Pancreas (tissue), 10 donors: ENCODE measurements around the gene FOXI2. TPM values are rescaled to one million over a fixed set of nuclear protein-coding genes. Genes with fewer than 3 reads are reported as not detected.

Source experiments
- ATAC-seq, 4 donors: fragments of 200-7000 bp; cut with Tn5 transposase; one replicate each; pipeline versions ENCODE4 v1.8.0 to v1.9.1; 2020; ENCODE audit warnings: mild to moderate bottlenecking in 4 of 4, moderate library complexity in 4 of 4
- DNase-seq, 6 donors: peaks; one replicate each; pipeline ENCODE4 v3.0.0-alpha.2; 2020
- FAIRE-seq: peaks from 2 replicates; lab custom pipeline; 2012; peaks lifted over from hg19 to GRCh38; lab: Jason Lieb, UNC
- H3K27ac ChIP-seq, 4 donors: fragments of 200-600 bp; sonication (generic); 1 replicate in 3 of 4; 2 replicates in 1 of 4; pipeline versions ENCODE4 v1.5.0 to v1.8.0; 2020
- H3K27me3 ChIP-seq, 4 donors: fragments of 200-600 bp; one replicate each; pipeline ENCODE4 v1.8.0; 2021
- H3K36me3 ChIP-seq, 3 donors: fragments of 200-600 bp; sonication (generic) in 1 of 3; one replicate each; pipeline versions ENCODE4 v1.5.0 to v1.8.0; 2020 to 2021
- H3K4me1 ChIP-seq, 3 donors: fragments of 200-600 bp; one replicate each; pipeline ENCODE4 v1.8.0; 2021
- H3K4me3 ChIP-seq, 4 donors: fragments of 200-600 bp; sonication (generic) in 2 of 4; one replicate each; pipeline versions ENCODE4 v1.5.0 to v1.8.0; 2020 to 2021
- H3K9me3 ChIP-seq, 4 donors: fragments of 200-600 bp; one replicate each; pipeline ENCODE4 v1.8.0; 2021
- WGBS, 2 donors: extraction: QIAGEN DNeasy Blood & Tissue Kit; methylation state at CpG; one replicate each; pipeline ENCODE4 v1.1.7; 2013; 5-methylcytosine and 5-hydroxymethylcytosine counted together
- intact Hi-C, 3 donors: fragments of 100-400 bp; cut with DNase I; formaldehyde crosslinking; loops; one replicate each; pipeline versions ENCODE4 v1.11.1 to v1.14.2; 2022
- polyA plus RNA-seq, 2 donors: library from polyadenylated mRNA; stranded (reverse); fragments of 200-250 nt; gene quantifications; one replicate each; pipeline ENCODE4 v1.2.3, GENCODE V29; 2013
- total RNA-seq, 6 donors: library from RNA; stranded (reverse); fragmentation: NEBNext Ultra II Directional in 4 of 6; extraction: Animal tissue kit (Norgen Biotek cat#: 25700) in 4 of 6; gene quantifications; one replicate each; pipeline versions ENCODE4 v1.2.1 to v1.2.4, GENCODE V29; 2021 to 2023
- TF ChIP-seq, protein P1 (sequence below), 4 donors: fragments of 200-600 bp; sonication (generic) in 3 of 4; IDR thresholded peaks; one replicate each; pipeline versions ENCODE4 v1.5.0 to v1.8.0; 2021; ENCODE audit warnings: antibody characterized with exemption in 4 of 4
- donor health status: healthy with polysubstance abuse.
- donor health status: DM: no; HTN: no; CAD: no; lungs with moderate emphysema.
- donor health status: DM: no; HTN: no; CAD: no.
- donor health status: control.
- donor health status: control.
- donor health status: Bipolar disorder and iron deficiency.
- donor health status: DM: yes; HTN: yes; CAD: no.
- donor health status: DM: no; HTN: no; CAD: no.
- donor health status: DM: no; HTN: no; CAD: no.
- donor health status: DM: yes; HTN: yes; CAD: no.

Gene FOXI2
- total and polyA plus RNA-seq, 8 donors: 0.05 to 0.22 (median 0.06) TPM; not detected in 4

DNA sequence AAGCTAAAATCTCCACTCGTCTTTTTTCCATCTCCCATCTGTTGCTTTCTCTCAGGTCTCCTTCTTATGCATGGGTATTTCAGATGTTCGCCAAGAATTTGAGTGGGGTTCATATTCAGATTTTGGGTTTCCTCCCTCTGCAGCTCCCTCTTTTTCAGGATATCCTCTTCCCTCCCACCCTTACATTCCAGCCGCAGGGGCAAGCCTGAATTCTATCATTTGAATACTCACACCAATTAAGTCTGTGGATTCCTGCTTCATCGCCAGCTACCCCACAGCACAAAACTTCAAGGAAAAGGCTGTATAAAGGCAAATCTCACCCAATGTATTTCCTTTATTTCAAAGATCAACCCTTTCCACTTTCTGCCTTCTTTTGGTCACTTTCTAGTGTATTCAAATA, 41.6 kb upstream of the FOXI2 start:
- Histone ChIP-seq H3K4me1 (no peaks in the 10 kb centered on the region), H3K9me3 (no peaks in the 10 kb centered on the region), H3K27ac (no peak overlapping the region), H3K27me3 (no peaks in the 10 kb centered on the region), H3K36me3 (no peaks in the 10 kb centered on the region), H3K4me3 (no peak overlapping the region)
- intact Hi-C loops: no loop called here
- DNase-seq (no peak), ATAC-seq (no peak), FAIRE-seq (no peak)
- TF ChIP-seq, protein P1, sequence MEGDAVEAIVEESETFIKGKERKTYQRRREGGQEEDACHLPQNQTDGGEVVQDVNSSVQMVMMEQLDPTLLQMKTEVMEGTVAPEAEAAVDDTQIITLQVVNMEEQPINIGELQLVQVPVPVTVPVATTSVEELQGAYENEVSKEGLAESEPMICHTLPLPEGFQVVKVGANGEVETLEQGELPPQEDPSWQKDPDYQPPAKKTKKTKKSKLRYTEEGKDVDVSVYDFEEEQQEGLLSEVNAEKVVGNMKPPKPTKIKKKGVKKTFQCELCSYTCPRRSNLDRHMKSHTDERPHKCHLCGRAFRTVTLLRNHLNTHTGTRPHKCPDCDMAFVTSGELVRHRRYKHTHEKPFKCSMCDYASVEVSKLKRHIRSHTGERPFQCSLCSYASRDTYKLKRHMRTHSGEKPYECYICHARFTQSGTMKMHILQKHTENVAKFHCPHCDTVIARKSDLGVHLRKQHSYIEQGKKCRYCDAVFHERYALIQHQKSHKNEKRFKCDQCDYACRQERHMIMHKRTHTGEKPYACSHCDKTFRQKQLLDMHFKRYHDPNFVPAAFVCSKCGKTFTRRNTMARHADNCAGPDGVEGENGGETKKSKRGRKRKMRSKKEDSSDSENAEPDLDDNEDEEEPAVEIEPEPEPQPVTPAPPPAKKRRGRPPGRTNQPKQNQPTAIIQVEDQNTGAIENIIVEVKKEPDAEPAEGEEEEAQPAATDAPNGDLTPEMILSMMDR (IDR thresholded peaks at IDR 0.05): no peak
- WGBS, 2 donors: 40 to 47% methylated on average over 4 of the region's 4 CpGs

DNA sequence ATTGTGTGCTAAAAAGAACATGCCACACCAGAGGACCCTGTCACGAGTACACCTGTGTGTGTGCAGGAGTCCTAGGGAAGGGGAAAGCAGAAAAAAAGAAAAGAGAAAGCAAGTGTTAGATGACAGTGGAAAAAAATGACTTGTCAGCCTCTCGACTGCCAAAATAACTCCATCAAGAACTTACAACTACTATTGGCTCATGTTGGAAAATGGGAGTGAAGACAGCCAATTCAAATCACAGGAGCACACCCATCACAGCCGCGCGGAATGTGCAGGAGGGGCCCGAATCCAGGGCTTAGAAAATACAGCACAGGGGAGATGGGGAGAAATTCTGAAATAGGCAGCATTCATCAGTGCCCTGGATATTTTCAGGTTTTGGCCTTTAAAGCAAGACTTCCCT, 38.1 kb upstream of the FOXI2 start:
- WGBS, 2 donors: 68 to 73% methylated on average over 6 of the region's 6 CpGs
- H3K4me1 ChIP-seq: no peaks in the 10 kb centered on the region
- intact Hi-C loops: no loop called here
- no peaks in the 10 kb centered on the region for H3K9me3 ChIP-seq
- H3K36me3 ChIP-seq: no peaks in the 10 kb centered on the region
- FAIRE-seq (no peak), DNase-seq (no peak), ATAC-seq (no peak)
- TF ChIP-seq, protein P1 (IDR thresholded peaks at IDR 0.05): no peak
- no peak overlapping the region for H3K27ac ChIP-seq
- H3K27me3 ChIP-seq: peaks cover 0 to 3% (median 0%) of the 10 kb centered on the region in 4 donors
- no peak overlapping the region for H3K4me3 ChIP-seq

DNA sequence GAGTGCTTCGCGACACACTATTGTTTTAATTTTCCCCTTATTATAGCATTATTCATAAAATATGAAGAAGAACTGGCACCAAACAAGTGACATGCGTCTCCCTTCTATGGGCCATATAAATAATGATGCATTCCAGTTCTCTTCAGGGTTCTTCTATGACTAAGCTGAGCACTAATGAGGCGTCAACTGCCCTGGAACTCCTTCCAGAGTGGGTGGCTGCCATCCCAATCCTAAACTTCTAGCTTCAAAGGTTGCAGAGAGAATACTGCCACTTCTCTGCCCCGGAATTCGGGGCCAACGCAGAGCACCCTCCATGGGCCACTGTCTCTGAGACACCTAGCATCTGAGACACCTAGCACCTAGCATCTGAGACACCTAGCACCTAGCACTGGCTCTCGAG, 37.7 kb upstream of the FOXI2 start:
- no peak for DNase-seq
- Histone ChIP-seq H3K4me3 (no peak overlapping the region), H3K36me3 (no peaks in the 10 kb centered on the region), H3K4me1 (no peaks in the 10 kb centered on the region), H3K27ac (no peak overlapping the region), H3K27me3 (peaks cover 0 to 3% (median 0%) of the 10 kb centered on the region in 4 donors), H3K9me3 (no peaks in the 10 kb centered on the region)
- intact Hi-C loops: no loop called here
- TF ChIP-seq, protein P1 (IDR thresholded peaks at IDR 0.05): no peak
- 60 to 67% methylated on average over 8 of the region's 8 CpGs for WGBS, 2 donors
- ATAC-seq: no peak
- no peak for FAIRE-seq

DNA sequence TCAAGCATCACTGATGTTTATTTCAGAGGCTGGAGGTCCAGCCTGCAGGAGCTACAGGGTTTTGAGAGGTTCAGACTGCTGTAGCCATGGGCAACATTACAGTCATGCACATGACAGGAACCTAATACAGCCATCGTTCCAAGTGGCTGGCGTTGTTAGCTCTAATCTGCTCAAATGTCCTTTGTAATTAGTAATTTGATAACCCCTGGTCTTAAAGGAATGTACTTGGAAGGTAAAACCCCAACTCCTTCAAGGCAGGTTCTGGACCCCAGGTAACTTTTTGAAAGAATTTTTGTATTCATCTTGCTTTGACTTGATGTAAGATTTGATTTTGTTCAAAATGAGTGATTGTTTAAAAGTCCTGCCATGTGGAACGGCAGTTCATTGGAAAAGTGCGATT, 34.7 kb upstream of the FOXI2 start:
- Histone ChIP-seq H3K4me1 (no peaks in the 10 kb centered on the region), H3K27ac (no peak overlapping the region), H3K27me3 (peaks cover 0 to 3% (median 0%) of the 10 kb centered on the region in 4 donors), H3K4me3 (no peak overlapping the region), H3K9me3 (no peaks in the 10 kb centered on the region), H3K36me3 (no peaks in the 10 kb centered on the region)
- DNase-seq: no peak
- no peak for ATAC-seq
- intact Hi-C loops: no loop called here
- 28 to 30% methylated on average over 4 of the region's 4 CpGs for WGBS, 2 donors
- TF ChIP-seq, protein P1 (IDR thresholded peaks at IDR 0.05): no peak
- no peak for FAIRE-seq

DNA sequence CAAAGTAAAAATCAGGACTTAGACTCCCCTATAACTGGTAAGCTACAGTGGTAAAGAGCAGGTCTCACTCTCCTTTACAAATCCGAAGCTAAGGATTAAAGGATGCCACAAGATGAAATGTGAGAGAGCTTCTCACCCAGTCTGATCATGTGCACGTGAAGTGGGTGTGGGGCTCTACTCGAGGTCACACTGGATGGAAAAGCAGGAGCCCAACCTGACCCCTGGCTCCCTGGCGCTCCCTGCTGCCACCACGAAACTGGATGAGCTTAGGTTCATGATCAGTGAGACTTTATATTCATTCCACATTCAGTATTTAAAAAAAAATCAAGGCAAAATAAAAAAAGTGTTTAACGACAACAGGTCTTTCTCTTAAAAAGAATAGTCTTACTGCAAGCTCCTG, 21.7 kb upstream of the FOXI2 start:
- intact Hi-C loops: loop anchor here in 2 of 3 donors (10.0 kb wide), 2 partner anchors 140 to 300 kb away; no protein-coding TSS in a partner anchor
- no peaks in the 10 kb centered on the region for H3K4me1 ChIP-seq
- no peak overlapping the region for H3K27ac ChIP-seq
- WGBS, 2 donors: 19 to 27% methylated on average over 6 of the region's 6 CpGs
- no peak overlapping the region for H3K4me3 ChIP-seq
- TF ChIP-seq, protein P1 (IDR thresholded peaks at IDR 0.05): no peak
- FAIRE-seq (no peak), ATAC-seq (no peak), DNase-seq (no peak)
- no peaks in the 10 kb centered on the region for H3K9me3 ChIP-seq
- no peaks in the 10 kb centered on the region for H3K27me3 ChIP-seq
- H3K36me3 ChIP-seq: no peaks in the 10 kb centered on the region
